EH (cell line): ENCODE results near the gene TMEM209.
"Not testable (repeated sequence)": the region's sequence is repeated elsewhere in the genome, so short reads cannot be mapped to it uniquely, and the experiment has no call there.

Source experiments
- DNase-seq: peaks from one replicate; pipeline ENCODE4 v3.0.0-alpha.2; 2015; ENCODE audit warnings: low read depth

The TMEM209 gene

DNA sequence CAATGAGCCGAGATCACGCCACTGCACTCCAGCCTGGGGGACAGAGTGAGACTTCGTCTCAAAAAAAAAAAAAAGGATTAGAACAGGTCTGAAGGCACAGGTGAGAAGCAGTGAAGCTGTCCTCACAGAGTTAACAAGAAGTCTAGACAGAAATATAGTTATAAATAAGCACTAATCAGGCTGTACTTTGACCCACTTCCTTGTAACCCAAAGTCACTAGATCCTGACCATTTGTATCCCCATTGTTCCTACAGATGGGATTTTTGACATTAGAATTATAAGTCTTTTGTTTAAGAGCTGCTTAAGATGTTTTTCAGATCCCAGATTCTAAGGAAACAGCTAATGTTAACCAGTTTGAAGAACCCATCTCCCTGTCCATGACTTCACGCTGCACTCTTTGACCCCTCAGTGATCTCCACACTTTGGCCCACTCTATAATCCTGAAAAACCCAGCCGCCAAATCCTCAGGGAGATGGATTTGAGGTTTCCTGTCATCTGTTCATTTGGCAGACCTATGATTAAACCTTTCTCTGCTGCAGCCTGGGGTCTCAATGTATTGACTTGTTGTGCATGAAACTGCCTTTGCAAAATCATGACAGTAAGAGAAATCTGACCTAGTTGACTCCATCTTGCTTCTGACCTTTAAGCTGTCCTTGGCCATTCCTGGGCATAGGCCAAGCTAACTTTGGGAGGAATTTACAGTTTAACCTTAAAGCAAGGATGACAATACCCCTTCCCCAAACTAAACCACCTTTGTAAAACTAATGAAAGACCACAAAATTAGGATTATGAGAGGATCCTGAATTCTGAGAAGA lies 13.8 kb upstream of the TMEM209 start:
- DNase-seq, result no peak

DNA sequence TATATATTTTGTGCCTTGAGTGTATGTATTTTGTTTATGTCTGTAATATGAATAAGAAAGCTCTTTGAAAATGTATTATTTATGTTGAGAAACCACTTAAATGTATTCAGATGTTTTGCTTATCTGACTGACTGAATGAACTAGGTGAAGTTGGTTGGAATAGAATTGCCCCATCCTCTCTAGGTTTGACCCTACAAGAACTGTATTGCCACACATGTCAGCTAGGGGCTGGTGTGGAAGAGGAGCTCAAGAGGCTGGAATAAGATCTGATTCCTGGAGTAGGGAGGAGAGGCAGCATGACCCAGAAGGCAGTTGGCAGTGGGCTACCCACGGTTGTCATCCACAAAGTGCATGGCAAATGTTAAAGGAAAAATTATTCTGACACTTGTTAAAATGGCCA lies 11.5 kb upstream of the TMEM209 start:
- DNase-seq, result no peak

GRCh38 chr7:130216025-130216424 lies 10.8 kb upstream of the TMEM209 start:
- no peak for DNase-seq

DNA sequence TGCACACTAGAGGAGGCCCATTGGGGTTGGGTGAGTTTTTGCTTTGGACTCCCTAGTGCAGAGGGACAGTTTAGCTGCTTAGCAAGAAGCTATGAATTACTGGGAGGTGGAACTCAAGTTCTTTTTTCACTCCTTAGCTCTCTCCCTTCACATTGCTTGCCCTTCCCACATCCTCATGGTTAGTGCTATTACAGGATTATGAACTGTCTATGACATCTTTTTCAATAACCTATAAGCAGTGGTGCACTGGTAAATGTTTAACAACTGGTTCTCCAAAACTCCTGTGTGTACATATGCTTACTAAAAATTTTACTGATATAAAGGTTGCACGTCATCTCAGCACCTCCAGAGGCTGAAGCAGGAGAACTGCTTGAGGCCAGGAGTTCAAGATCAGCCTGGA lies 8.6 kb upstream of the TMEM209 start:
- DNase-seq, result no peak

DNA sequence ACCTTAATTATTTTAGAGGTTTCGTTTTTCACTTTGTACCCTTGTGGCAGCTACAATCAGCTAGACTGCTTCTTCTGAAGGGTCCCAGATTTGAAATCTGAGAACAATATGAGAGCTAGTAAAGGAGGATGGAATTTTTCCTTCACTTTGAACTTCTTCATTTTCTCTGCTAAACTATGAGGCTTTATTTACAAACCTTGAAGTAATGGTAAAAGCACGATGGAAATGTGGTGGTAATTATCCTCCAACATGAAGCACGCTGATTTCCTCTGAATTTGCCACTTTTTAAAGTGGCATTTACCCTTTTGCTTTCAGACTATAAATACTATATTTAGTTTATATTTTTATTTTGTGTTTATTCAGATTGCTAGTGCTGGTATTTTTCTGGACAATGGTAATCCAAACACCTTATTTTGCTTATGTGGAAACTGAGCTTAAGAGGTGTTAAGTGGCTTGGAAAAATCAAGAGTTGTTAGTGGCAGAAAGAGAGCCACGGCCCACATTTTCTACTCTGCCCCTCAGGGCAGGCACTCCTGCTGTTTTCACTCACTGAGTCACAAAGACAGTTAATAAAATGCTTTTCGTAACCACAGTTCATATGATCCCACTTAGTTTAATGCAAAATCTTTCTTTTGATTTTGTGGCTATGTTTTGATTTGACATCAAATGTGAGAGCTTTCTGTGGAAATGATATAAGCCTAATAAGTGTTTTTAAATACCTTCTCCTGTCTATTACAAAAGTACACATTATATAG lies 5.2 kb upstream of the TMEM209 start:
- DNase-seq, result peak; percentile 81

DNA sequence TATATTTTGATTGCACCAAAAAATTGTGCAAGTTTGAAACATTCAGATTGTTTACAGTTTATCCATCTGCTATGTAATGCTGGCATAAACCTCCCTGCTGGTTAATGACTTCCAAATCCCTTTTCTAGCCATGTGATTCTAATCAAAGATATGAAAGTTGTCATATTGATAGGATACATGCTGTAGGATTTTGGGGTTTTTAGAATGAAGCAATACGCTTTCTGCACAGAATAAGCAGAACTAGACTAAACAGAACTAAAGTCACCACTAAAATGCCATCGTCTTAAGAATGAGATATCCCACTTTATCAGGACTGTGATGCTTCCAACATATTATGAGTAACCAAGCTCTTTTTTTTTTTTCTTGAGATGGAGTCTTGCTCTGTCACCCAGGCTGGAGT lies 3.3 kb upstream of the TMEM209 start:
- DNase-seq, result no peak

DNA sequence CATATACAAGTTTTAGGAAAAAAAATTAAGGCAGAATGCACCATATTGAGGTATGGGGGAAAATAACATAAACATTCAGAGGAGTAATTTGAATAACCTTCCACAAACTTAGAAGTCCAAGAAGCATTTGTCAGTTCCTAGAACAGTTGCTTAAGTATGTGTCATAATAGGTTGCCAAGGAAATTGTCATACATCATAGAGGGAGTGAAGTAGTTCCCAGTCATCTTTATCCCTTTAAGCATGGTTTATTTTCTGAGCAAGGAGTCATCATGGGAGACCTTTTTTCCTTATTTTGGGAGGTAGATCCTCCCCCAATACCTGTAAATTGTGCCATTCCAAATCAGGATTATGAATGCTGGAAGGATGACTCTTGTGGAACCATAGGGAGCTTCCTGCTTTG lies 2.4 kb upstream of the TMEM209 start, which contains the start of gene SSMEM1:
TSS of gene SSMEM1 (plus strand) at position 219 of the 400 bp plus-strand sequence. CDS start at position 270, 51 bp downstream.
- DNase-seq, result peak; percentile 66

DNA sequence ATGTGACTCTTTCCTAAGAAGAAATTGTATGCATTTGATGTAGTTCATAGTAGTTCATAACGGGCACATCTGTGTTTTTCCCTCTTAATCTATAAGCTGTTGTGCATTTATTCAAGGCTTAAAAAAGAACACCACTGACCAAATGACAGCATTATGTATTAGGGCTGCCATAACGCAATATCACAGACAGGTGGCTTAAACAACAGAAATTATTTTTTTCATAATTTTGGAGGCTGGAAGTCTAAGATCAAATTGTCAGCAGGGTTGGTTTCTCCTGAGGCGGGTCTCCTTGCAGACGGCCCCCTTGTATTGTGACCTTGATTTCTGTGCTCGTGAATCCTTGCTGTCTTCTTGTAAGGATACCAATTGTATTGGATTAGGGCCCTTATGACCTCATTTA lies 1.8 kb upstream of the TMEM209 start:
- no peak for DNase-seq

DNA sequence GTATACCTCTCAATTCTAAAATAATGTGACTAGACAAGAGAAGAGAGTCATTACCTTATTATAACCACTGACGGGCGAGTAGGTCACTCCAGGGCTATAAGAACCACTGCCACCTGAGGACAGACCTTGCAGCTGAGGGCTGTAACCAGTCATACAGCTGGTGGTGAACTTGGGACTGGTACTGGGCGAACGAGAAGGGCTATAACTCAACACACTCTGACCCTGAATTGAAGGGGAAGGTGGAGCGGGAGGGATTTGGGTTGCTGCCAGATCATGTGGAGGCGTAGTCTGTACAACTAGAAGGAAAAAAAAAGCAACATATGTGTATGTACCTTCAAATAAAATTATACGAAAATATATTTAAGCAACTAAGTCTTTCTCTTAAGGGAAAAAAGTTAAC lies 3.4 kb downstream of the TMEM209 start:
- DNase-seq, result no peak

GRCh38 chr7:130197094-130197493 lies 8.1 kb downstream of the TMEM209 start:
- no peak for DNase-seq

- no peak for DNase-seq
These were observed 8.7 kb downstream of the TMEM209 start for GRCh38 chr7:130196476-130196875.

- no peak for DNase-seq
These were observed 9.8 kb downstream of the TMEM209 start for GRCh38 chr7:130195396-130195795.

- no peak for DNase-seq
These were observed 13.4 kb downstream of the TMEM209 start for GRCh38 chr7:130191791-130192190.

DNA sequence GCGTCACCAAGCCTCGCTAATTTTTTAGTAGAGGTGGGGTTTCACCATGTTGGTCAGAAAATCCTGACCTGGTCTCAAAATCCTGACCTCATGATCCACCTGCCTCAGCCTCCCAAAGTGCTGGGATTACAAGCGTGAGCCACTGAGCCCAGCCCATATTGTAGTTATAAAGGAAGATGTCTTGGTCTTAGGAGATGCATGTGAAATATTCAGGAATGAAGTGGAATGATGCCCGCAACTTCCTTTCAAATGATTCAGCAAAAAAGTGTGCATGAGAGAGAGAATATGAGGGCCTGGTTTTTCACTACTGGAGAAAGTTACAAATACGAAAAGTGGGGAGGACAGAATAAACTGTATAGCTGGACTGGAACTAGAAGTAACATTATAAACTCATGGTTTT lies 15.9 kb downstream of the TMEM209 start:
- peak; percentile 72 for DNase-seq

DNA sequence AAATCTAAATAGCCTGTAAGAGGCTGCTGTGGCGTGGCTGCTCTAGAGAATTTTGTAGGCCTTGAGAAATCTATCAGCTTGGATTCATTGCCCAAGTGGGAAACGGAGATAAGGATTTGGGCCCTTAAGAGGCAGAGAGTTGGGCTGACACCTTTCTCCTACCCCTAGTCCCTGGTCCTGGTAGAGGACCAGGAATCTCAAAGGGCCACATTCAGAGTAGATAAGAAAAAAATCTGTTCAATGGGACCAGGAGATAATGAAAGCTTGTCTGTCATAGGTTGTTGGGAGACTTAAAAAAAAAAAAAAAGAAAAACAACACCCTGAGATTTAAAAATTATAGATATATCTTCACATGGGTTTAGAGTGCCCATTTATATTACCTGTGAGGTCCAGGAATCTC lies 17.8 kb downstream of the TMEM209 start:
- no peak for DNase-seq

GRCh38 chr7:130184349-130184748 lies 20.9 kb downstream of the TMEM209 start:
- DNase-seq, result not testable (repeated sequence)

GRCh38 chr7:130182990-130183389 lies 22.2 kb downstream of the TMEM209 start:
- DNase-seq, result no peak

DNA sequence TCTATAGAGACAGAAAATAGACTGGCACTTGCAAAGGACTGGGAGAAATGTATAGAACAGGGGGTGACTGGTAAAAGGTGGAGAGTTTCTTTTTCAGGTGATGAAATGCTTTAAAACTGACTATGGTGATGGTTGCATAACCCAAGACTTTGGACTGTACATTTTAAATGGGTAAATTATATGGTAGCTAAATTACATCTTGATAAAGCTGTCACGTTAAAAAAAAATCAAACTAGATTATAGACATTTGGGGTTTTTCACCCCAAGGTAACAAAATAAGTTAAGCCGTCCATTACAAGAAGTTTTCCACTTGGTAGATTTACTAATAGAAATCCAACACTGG lies 24.0 kb downstream of the TMEM209 start:
- no peak for DNase-seq

DNA sequence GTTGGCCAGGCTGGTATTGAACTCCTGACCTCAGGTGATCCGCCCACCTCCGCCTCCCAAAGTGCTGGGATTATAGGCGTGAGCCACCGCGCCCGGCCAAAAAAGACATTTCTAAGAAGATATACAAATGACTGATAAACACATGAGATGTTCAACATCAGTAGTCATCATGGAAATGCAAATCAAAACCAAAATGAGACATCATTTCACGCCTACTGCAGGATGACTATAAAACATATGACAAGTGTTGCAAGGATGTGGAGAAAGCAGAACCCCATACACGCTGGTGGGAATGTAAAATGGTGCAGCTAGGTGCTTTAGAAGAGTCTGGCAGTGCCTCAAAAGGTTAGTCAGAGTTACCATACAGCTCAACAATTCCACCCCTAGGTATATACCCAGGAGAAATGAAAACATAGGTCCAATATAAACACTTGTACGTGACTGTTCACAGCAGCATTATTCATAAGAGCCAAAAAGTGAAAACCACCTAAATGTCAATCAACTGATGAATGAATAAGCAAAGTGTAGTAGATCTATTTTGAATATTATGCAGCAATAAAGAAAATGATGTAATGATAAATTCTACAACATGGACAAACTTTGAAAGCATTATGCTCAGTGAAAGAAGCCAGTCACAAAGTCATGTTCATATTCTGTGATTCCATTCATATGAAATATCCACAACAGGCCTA lies 24.5 kb downstream of the TMEM209 start:
- peak; percentile 27 for DNase-seq

GRCh38 chr7:130179631-130180030 lies 25.6 kb downstream of the TMEM209 start:
- DNase-seq, result no peak

DNA sequence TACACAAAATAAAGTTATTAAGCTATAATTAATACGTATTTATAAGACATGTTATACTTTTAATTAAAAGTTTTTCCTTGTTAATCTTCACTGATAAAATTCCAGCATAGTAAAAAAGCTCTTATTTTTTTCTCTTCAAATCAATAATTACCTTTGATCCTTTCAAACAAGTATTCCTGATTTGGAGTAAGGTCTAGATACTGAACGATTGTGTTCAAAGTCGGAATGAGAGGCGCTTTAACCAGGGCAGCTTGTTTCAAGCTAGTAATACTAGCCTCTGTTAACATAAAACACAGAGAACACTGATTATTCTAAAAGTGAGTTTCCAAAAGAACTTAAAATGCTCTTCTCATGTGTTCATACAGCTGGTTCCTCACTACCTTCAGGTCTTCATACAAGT lies 27.0 kb downstream of the TMEM209 start:
- no peak for DNase-seq

DNA sequence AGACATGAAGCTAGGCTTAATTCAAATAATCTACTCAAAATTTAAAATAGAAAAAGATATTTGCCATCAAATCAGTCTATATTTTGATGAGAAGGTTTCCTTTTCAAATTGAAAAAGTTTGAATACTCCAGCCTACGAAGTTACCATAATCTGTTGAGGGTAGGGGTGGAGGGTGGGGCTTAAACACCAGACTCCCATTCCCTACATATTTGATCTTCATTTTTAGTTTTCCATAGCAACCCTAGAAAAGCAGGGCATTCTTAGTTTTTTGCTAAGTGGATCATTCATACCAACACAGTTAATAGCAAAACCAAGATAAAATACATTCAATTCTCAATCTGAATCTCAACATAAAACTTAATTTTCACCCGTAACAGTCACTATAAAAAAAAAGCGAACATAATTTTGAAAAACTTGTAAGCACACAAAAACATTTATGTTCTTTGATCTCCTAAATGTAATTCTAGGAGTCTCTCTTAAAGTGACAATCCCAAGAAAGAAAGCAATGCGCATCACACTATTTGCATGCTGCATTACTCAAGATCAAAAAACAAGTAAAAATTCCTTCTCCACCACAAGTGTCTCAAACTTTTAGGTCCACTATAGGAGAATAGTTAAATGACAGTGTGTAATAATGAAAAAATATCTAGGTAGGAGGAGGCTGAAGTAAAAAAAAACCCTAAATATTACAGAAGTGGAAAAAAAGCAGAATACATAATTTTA lies 30.8 kb downstream of the TMEM209 start:
- DNase-seq, result no peak
